Suprapubic skin (tissue), 4 donors: ENCODE measurements around the gene MAPRE2. TPM values are rescaled to one million over a fixed set of nuclear protein-coding genes. Genes with fewer than 3 reads are reported as not detected.
A peak's percentile ranks its signal among the peaks of the same experiment; 100 is the strongest.

Experiments used
- DNase-seq, 2 donors: peaks; one replicate each; pipeline ENCODE4 v3.0.0-alpha.2; 2019; ENCODE audit warnings: low spot score in 2 of 2
- H3K27ac ChIP-seq: fragments of 200-600 bp; sonication (generic); one replicate; pipeline ENCODE4 v1.5.1; 2019
- H3K27me3 ChIP-seq: fragments of 200-600 bp; sonication (generic); one replicate; pipeline ENCODE4 v1.5.1; 2019
- H3K36me3 ChIP-seq: fragments of 200-600 bp; sonication (generic); one replicate; pipeline ENCODE4 v1.5.1; 2019
- H3K4me1 ChIP-seq: fragments of 200-600 bp; sonication (generic); one replicate; pipeline ENCODE4 v1.5.1; 2019
- H3K4me3 ChIP-seq: fragments of 200-600 bp; sonication (generic); one replicate; pipeline ENCODE4 v1.5.1; 2019; ENCODE audit warnings: mild to moderate bottlenecking
- H3K9me3 ChIP-seq: fragments of 200-600 bp; sonication (generic); one replicate; pipeline ENCODE4 v1.5.1; 2019
- EP300 ChIP-seq: sonication (generic); formaldehyde crosslinking; IDR thresholded peaks from one replicate; pipeline ENCODE4 v1.6.1; 2017; ENCODE audit warnings: antibody characterized with exemption
- POLR2A ChIP-seq, 2 donors: fragments of 450-650 bp; IDR thresholded peaks; one replicate each; pipeline ENCODE4 v1.6.1; 2017; ENCODE audit warnings: antibody characterized with exemption in 2 of 2, mild to moderate bottlenecking in 2 of 2, moderate library complexity in 2 of 2
- POLR2AphosphoS5 ChIP-seq, 3 donors: sonication (generic); formaldehyde crosslinking; IDR thresholded peaks; one replicate each; pipeline ENCODE4 v1.6.1; 2017; ENCODE audit warnings: antibody characterized with exemption in 3 of 3
- WGBS: methylation state at CpG from one replicate; pipeline ENCODE4 v1.1.5; 2018; 5-methylcytosine and 5-hydroxymethylcytosine counted together
- total RNA-seq, 4 donors: library from RNA; depleted of rRNA; stranded (reverse); fragments of >200 nt; gene quantifications; one replicate each; pipeline ENCODE4 v1.1.0, GENCODE V29; 2016
- TF ChIP-seq, protein P1 (sequence below), 2 donors: fragments of 200-600 bp in 1 of 2; fragments of 450-650 bp in 1 of 2; sonication (generic) in 1 of 2; IDR thresholded peaks; one replicate each; pipeline ENCODE4 v1.5.1; 2016 to 2019; ENCODE audit warnings: antibody characterized with exemption in 2 of 2, mild to moderate bottlenecking in 1 of 2, moderate library complexity in 1 of 2

Gene MAPRE2
- total RNA-seq, 4 donors from 2014 or later = 29.9 to 51.2 (median 37.2) TPM

DNA sequence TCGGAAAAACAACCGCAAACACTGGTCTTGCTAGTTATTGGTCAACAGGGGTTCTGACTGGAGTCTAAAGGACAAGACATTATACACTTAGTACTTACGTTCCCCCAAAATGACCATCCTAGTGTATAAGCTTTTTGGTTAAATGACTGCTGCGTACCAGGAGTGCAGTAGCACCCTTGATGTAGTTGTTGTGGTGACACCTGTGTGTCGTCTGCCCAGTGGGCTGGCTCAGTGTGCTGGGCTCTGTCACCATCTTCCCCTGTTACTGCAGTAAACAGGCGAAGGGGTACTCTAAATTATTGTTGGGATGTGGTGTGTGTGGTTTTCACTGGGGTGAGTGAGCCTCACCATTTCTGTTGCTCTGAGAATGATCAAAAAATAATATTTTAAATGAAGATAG, 76.2 kb downstream of the MAPRE2 start:
- Histone ChIP-seq H3K27ac (peak overlapping the region; percentile 39), H3K9me3 (no peaks in the 10 kb centered on the region), H3K4me3 (no peak overlapping the region), H3K4me1 (peaks cover 14% of the 10 kb centered on the region), H3K27me3 (no peaks in the 10 kb centered on the region), H3K36me3 (no peaks in the 10 kb centered on the region)
- TF ChIP-seq POLR2AphosphoS5 (IDR thresholded peaks at IDR 0.05) = no peak
- no peak for TF ChIP-seq EP300
- TF ChIP-seq POLR2A (IDR thresholded peaks at IDR 0.05) = no peak
- TF ChIP-seq, protein P1, sequence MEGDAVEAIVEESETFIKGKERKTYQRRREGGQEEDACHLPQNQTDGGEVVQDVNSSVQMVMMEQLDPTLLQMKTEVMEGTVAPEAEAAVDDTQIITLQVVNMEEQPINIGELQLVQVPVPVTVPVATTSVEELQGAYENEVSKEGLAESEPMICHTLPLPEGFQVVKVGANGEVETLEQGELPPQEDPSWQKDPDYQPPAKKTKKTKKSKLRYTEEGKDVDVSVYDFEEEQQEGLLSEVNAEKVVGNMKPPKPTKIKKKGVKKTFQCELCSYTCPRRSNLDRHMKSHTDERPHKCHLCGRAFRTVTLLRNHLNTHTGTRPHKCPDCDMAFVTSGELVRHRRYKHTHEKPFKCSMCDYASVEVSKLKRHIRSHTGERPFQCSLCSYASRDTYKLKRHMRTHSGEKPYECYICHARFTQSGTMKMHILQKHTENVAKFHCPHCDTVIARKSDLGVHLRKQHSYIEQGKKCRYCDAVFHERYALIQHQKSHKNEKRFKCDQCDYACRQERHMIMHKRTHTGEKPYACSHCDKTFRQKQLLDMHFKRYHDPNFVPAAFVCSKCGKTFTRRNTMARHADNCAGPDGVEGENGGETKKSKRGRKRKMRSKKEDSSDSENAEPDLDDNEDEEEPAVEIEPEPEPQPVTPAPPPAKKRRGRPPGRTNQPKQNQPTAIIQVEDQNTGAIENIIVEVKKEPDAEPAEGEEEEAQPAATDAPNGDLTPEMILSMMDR (IDR thresholded peaks at IDR 0.05) = no peak
- WGBS = 90% methylated on average over 6 of the region's 6 CpGs
- no peak for DNase-seq

DNA sequence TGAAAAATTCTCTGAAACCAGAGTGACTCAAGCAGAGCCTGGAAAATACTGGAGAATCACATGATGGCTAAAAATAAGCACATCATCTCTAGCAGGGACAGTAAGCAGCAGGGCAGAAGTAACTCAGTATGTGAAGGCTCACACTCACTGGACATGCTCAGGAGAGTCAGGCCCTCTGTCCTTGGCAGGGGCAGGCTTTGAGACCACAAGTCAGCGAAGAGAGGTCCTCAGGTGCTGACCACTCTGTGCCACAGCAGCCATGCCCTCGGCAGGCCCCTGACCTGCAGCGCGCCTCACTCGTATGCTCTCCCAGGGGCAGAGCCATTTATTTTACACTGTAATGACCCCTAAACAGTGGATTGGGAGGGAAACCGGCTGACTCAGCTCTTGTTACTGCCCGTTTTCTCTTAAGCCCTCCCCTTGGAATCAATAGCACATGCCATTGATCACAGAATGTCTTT, 76.8 kb downstream of the MAPRE2 start:
- 71% methylated on average over 7 of the region's 7 CpGs for WGBS
- H3K27ac ChIP-seq = peak overlapping the region; percentile 67

DNA sequence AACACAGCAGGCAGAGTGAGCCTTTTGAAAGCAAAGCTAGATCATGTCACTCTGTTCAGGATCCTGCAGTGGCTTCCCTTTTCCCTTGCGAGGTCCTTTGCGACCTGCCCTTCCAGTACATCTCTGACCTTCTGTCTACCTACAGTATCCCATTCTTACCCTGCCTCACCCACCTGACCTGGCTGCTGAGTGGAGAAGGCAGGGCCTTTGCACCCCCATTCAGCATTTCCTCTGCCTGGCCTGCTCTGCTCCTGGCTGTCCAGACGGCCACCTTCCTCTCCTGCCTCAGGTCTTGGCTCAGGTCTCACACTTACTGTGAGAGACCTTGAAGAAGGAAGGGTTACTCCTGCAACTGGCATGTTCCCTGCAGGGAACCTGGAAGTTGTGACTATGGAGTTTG, 77.4 kb downstream of the MAPRE2 start:
- H3K4me3 ChIP-seq = no peak overlapping the region

More for the DNA sequence above, 76.8 kb downstream of the MAPRE2 start:
- H3K4me1 ChIP-seq = peaks cover 14% of the 10 kb centered on the region
- H3K27me3 ChIP-seq = no peaks in the 10 kb centered on the region
- TF ChIP-seq POLR2AphosphoS5 (IDR thresholded peaks at IDR 0.05) (no peak), EP300 (no peak), POLR2A (IDR thresholded peaks at IDR 0.05) (no peak)
- TF ChIP-seq, protein P1 (IDR thresholded peaks at IDR 0.05) = no peak
- H3K9me3 ChIP-seq = no peaks in the 10 kb centered on the region
- DNase-seq = no peak
- H3K4me3 ChIP-seq = no peak overlapping the region
- no peaks in the 10 kb centered on the region for H3K36me3 ChIP-seq

DNA sequence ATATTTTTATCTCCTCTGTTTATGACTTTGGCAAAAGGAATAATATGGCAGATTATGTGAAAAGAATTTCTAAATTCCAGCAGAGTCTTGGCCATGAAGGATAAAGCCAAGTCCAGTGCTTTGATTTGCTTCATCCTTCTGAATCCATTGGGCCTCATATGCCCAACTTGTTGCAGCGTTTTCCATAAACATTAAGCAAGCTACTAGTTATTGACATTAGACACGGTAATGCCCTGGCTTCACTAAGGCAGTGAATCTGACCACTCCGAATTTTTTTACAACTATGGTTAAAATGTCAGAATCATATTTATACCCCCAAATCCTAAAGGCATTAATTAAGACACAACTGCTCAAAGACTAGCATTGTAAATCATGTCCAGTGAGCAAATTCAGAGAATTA, 79.8 kb downstream of the MAPRE2 start:
- no peak for DNase-seq
- WGBS = 82% methylated on average over 3 of the region's 3 CpGs
- Histone ChIP-seq H3K4me3 (no peak overlapping the region), H3K4me1 (peaks cover 14% of the 10 kb centered on the region), H3K9me3 (no peaks in the 10 kb centered on the region), H3K27me3 (no peaks in the 10 kb centered on the region), H3K27ac (no peak overlapping the region), H3K36me3 (no peaks in the 10 kb centered on the region)
- no peak for TF ChIP-seq EP300
- TF ChIP-seq POLR2AphosphoS5 (IDR thresholded peaks at IDR 0.05) = no peak
- TF ChIP-seq, protein P1 (IDR thresholded peaks at IDR 0.05) = no peak
- TF ChIP-seq POLR2A (IDR thresholded peaks at IDR 0.05) = no peak

More for the DNA sequence above, 77.4 kb downstream of the MAPRE2 start:
- no peak for DNase-seq
- Histone ChIP-seq H3K27me3 (no peaks in the 10 kb centered on the region), H3K27ac (peak overlapping the region; percentile 67), H3K4me1 (peaks cover 14% of the 10 kb centered on the region), H3K36me3 (no peaks in the 10 kb centered on the region), H3K9me3 (no peaks in the 10 kb centered on the region)
- 74% methylated on average over 3 of the region's 3 CpGs for WGBS
- TF ChIP-seq POLR2A (IDR thresholded peaks at IDR 0.05) (no peak), EP300 (no peak), POLR2AphosphoS5 (IDR thresholded peaks at IDR 0.05) (no peak)
- TF ChIP-seq, protein P1 (IDR thresholded peaks at IDR 0.05) = no peak

DNA sequence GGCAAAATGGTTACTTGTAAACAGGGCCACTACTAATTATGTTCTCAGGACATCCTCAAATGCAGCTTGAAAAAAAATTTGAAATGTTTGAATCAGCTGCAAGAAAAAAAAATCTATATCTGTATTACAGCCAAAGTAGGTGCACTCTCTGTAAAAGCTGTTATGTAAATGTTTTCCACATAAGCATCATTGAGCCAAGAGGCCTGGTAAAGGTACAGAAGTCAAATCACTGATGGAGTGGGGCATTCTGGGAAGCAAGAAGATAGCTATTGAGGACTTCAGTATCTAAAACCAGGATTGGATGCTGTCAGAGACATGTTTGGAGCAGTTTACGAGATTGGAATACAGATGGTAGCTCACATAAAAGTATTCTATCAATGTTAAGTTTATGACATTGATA, 80.3 kb downstream of the MAPRE2 start:
- TF ChIP-seq EP300 = no peak
- TF ChIP-seq, protein P1 (IDR thresholded peaks at IDR 0.05) = no peak
- H3K36me3 ChIP-seq = no peaks in the 10 kb centered on the region
- peaks cover 14% of the 10 kb centered on the region for H3K4me1 ChIP-seq
- WGBS = 86% methylated on average over 1 of the region's 1 CpG
- no peaks in the 10 kb centered on the region for H3K27me3 ChIP-seq
- H3K4me3 ChIP-seq = no peak overlapping the region
- H3K27ac ChIP-seq = no peak overlapping the region
- H3K9me3 ChIP-seq = no peaks in the 10 kb centered on the region
- DNase-seq = no peak
